ENCODE measurements around the gene BCL2A1.

Gene BCL2A1

GRCh38 chr15:79987969-79988368, 17.0 kb upstream of the BCL2A1 start:
- no peak overlapping the region for H3K27ac ChIP-seq
- no peak for TF ChIP-seq ZFX (IDR thresholded peaks at IDR 0.05; ENCODE audit: borderline replicate concordance)
- TF ChIP-seq, protein P1, sequence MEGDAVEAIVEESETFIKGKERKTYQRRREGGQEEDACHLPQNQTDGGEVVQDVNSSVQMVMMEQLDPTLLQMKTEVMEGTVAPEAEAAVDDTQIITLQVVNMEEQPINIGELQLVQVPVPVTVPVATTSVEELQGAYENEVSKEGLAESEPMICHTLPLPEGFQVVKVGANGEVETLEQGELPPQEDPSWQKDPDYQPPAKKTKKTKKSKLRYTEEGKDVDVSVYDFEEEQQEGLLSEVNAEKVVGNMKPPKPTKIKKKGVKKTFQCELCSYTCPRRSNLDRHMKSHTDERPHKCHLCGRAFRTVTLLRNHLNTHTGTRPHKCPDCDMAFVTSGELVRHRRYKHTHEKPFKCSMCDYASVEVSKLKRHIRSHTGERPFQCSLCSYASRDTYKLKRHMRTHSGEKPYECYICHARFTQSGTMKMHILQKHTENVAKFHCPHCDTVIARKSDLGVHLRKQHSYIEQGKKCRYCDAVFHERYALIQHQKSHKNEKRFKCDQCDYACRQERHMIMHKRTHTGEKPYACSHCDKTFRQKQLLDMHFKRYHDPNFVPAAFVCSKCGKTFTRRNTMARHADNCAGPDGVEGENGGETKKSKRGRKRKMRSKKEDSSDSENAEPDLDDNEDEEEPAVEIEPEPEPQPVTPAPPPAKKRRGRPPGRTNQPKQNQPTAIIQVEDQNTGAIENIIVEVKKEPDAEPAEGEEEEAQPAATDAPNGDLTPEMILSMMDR (IDR thresholded peaks at IDR 0.05) = no peak

GRCh38 chr15:79987569-79987955, 16.6 kb upstream of the BCL2A1 start:
- TF ChIP-seq, protein P1 (IDR thresholded peaks at IDR 0.05) = no peak
- TF ChIP-seq ZFX (IDR thresholded peaks at IDR 0.05; ENCODE audit: borderline replicate concordance) = no peak
- H3K27ac ChIP-seq = no peak overlapping the region

GRCh38 chr15:79981831-79982455, 10.9 kb upstream of the BCL2A1 start:
- H3K27ac ChIP-seq = no peak overlapping the region
- TF ChIP-seq ZFX (IDR thresholded peaks at IDR 0.05; ENCODE audit: borderline replicate concordance) = no peak
- TF ChIP-seq, protein P1 (IDR thresholded peaks at IDR 0.05) = no peak

- H3K27ac ChIP-seq = no peak overlapping the region
These were observed 7.9 kb upstream of the BCL2A1 start for GRCh38 chr15:79978655-79979514.

DNA sequence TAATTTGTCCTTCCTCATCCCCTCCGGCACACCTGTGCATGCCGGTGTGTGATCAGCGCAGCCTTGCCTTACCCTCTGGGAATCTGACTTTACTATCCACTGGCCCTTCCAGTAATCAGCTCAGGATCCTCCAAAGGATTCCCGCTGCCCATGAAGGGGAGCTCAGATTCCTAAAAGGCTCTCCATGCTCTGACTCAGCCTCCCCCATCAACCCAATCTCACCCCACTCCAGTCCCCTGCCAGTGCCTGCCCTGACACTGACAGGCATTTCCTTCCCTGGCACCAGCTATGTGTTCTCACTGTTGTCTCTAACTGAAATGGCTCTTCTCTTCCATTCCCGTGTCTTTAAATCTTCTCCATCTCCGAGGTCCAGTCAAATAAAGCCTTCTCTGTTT, 7.3 kb upstream of the BCL2A1 start:
- TF ChIP-seq, protein P1 (IDR thresholded peaks at IDR 0.05) = no peak
- TF ChIP-seq ZFX (IDR thresholded peaks at IDR 0.05; ENCODE audit: borderline replicate concordance) = no peak
- no peak overlapping the region for H3K27ac ChIP-seq

More at GRCh38 chr15:79978655-79979514, 7.9 kb upstream of the BCL2A1 start:
- TF ChIP-seq, protein P1 (IDR thresholded peaks at IDR 0.05) = no peak
- no peak for TF ChIP-seq ZFX (IDR thresholded peaks at IDR 0.05; ENCODE audit: borderline replicate concordance)

DNA sequence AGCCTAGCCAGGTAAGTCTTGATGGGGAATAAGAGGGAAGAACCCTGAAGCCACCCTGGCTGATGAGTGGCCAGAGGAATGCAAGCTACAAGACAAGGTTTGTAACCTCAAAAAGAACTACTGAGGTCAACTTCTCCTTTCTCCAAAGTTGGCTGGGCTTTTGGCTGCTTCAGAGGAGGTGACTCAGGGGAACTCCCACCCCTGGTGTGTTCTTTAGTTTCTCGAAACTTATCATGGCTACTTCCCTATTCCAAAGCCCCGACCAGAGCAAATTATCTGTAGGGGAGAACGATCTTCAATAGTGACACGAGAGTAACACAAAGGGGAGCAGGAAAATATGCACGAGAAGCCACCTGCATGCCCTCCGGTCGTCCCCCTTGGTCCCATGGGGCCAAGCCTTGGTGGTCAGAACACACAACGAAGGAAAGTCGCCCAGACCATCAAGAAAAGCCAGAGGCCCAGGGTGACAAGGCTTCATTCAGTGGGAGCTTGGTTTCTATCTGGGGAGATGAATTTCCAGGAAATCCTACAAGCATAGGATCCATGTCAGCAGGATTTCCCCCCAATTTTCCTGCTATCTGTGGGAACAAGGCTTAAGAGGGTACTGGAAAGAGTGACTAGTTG, 6.5 kb upstream of the BCL2A1 start:
- no peak for TF ChIP-seq ZFX (IDR thresholded peaks at IDR 0.05; ENCODE audit: borderline replicate concordance)
- TF ChIP-seq, protein P1 (IDR thresholded peaks at IDR 0.05) = no peak
- no peak overlapping the region for H3K27ac ChIP-seq

Measured in 22Rv1 (cell line).